WTC11 (cell line): Measurements from ENCODE around the gene MERTK. TPM values are rescaled to one million over a fixed set of nuclear protein-coding genes. Genes with fewer than 3 reads are reported as not detected.

ENCODE experiments used
- ATAC-seq: fragments of 200-7000 bp; cut with Tn5 transposase; 2 replicates; pipeline ENCODE4 v1.10.0; 2021; ENCODE audit warnings: mild to moderate bottlenecking, moderate library complexity
- CTCF ChIA-PET: fragments of 300-600 bp; sonication (Branson Sonifier 250); formaldehyde crosslinking; loops from one replicate; lab custom pipeline; 2021; ENCODE audit warnings: antibody characterized with exemption; lab: Charles Lee
- POLR2A ChIA-PET: fragments of 350-600 bp; sonication (Branson Sonifier 250); formaldehyde crosslinking; loops from one replicate; lab custom pipeline; 2021; ENCODE audit warnings: antibody characterized with exemption; lab: Charles Lee
- DNase-seq: peaks from one replicate; pipeline ENCODE4 v3.0.0; 2021; ENCODE audit warnings: low spot score
- H3K27ac Mint-ChIP-seq: 2 replicates; pipeline ENCODE4 v1.8.0; 2021; ENCODE audit warnings: mixed read lengths
- H3K27me3 Mint-ChIP-seq: 2 replicates; pipeline ENCODE4 v1.8.0; 2021; ENCODE audit warnings: low read depth, mild to moderate bottlenecking, moderate library complexity, mixed read lengths
- H3K36me3 Mint-ChIP-seq: 2 replicates; pipeline ENCODE4 v1.8.0; 2021; ENCODE audit warnings: mixed read lengths
- H3K4me1 Mint-ChIP-seq: 2 replicates; pipeline ENCODE4 v1.8.0; 2022; ENCODE audit warnings: mixed read lengths
- H3K4me3 Mint-ChIP-seq: 2 replicates; pipeline ENCODE4 v1.8.0; 2021; ENCODE audit warnings: mild to moderate bottlenecking, moderate library complexity, mixed read lengths
- H3K9me3 Mint-ChIP-seq: 2 replicates; pipeline ENCODE4 v1.8.0; 2021; ENCODE audit warnings: mixed read lengths
- CBFB ChIP-seq: sonication (generic); formaldehyde crosslinking; IDR thresholded peaks from 2 replicates; pipeline ENCODE4 v1.8.1; 2022; ENCODE audit warnings: mild to moderate bottlenecking, low read depth, missing genetic modification reagents
- CREB1 ChIP-seq: sonication (generic); formaldehyde crosslinking; IDR thresholded peaks from 2 replicates; pipeline ENCODE4 v1.8.0; 2023; ENCODE audit warnings: mild to moderate bottlenecking, missing genetic modification reagents
- HMGA2 ChIP-seq: fragments of 250-450 bp; sonication (Bioruptor Pico); IDR thresholded peaks from 2 replicates; pipeline ENCODE4 v1.4.0; 2021; ENCODE audit warnings: mild to moderate bottlenecking, moderate library complexity
- MXD4 ChIP-seq: fragments of 250-450 bp; sonication (Bioruptor Pico); IDR thresholded peaks from 2 replicates; pipeline ENCODE4 v1.8.0; 2021; ENCODE audit warnings: mild to moderate bottlenecking, moderate library complexity, borderline replicate concordance
- MYBL2 ChIP-seq: sonication (generic); formaldehyde crosslinking; IDR thresholded peaks from 2 replicates; pipeline ENCODE4 v1.8.1; 2023; ENCODE audit warnings: mild to moderate bottlenecking, moderate library complexity, missing genetic modification reagents
- NFE2L1 ChIP-seq: sonication (generic); formaldehyde crosslinking; IDR thresholded peaks from 2 replicates; pipeline ENCODE4 v1.8.1; 2023; ENCODE audit warnings: missing genetic modification reagents
- NR2C2 ChIP-seq: sonication (generic); formaldehyde crosslinking; IDR thresholded peaks from 2 replicates; pipeline ENCODE4 v1.8.0; 2022; ENCODE audit warnings: mild to moderate bottlenecking, missing genetic modification reagents
- SMAD3 ChIP-seq: sonication (generic); formaldehyde crosslinking; IDR thresholded peaks from 2 replicates; pipeline ENCODE4 v1.8.0; 2022; ENCODE audit warnings: missing genetic modification reagents, mild to moderate bottlenecking, borderline replicate concordance
- SMAD4 ChIP-seq: sonication (generic); formaldehyde crosslinking; IDR thresholded peaks from 2 replicates; pipeline ENCODE4 v1.8.0; 2022; ENCODE audit warnings: mild to moderate bottlenecking, missing genetic modification reagents
- TEAD4 ChIP-seq: sonication (generic); formaldehyde crosslinking; IDR thresholded peaks from 2 replicates; pipeline ENCODE4 v1.8.0; 2022; ENCODE audit warnings: mild to moderate bottlenecking, missing genetic modification reagents
- TP53 ChIP-seq: sonication (generic); formaldehyde crosslinking; IDR thresholded peaks from 2 replicates; pipeline ENCODE4 v1.8.1; 2023; ENCODE audit warnings: mild to moderate bottlenecking, missing genetic modification reagents
- total RNA-seq: library from RNA; stranded (reverse); gene quantifications from 3 replicates; pipeline ENCODE4 v1.2.3, GENCODE V29; 2021
- TF ChIP-seq, protein P1 (sequence below): sonication (generic); formaldehyde crosslinking; IDR thresholded peaks from 2 replicates; pipeline ENCODE4 v1.8.0; 2023; ENCODE audit warnings: missing genetic modification reagents, mild to moderate bottlenecking, borderline replicate concordance
- TF ChIP-seq, protein P2 (sequence below): fragments of 250-450 bp; sonication (Bioruptor Pico); IDR thresholded peaks from 2 replicates; pipeline ENCODE4 v1.8.0; 2021; ENCODE audit warnings: mild to moderate bottlenecking
- TF ChIP-seq, protein P3 (sequence below): sonication (generic); formaldehyde crosslinking; IDR thresholded peaks from 2 replicates; pipeline ENCODE4 v1.8.0; 2022; ENCODE audit warnings: missing genetic modification reagents
- TF ChIP-seq, protein P4 (sequence below): sonication (generic); formaldehyde crosslinking; IDR thresholded peaks from 2 replicates; pipeline ENCODE4 v1.8.0; 2022; ENCODE audit warnings: mild to moderate bottlenecking, missing genetic modification reagents

MERTK gene
- total RNA-seq, 1 experiment from 2014 or later = 6.9 TPM

DNA sequence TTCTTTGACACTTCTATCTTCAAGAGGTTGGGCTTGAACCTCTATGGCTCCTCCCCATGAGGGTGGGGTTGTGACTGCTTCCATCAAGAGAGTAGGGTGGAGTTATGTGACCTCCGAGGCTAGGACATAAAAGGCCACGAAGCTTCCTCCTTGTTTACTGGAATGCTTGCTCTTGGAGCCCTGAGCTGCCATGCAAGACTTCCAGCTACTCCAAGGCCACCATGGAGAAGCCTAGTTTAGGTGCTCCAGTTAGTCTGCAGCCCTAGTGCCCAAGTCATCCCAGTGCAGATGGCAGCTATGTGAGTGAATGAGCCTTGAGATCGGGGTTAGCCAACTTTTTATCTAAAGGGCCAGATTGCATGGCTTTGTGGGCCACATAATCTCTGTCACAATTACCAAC is 2.4 kb upstream of the MERTK start (continued):
- TF ChIP-seq, protein P1, sequence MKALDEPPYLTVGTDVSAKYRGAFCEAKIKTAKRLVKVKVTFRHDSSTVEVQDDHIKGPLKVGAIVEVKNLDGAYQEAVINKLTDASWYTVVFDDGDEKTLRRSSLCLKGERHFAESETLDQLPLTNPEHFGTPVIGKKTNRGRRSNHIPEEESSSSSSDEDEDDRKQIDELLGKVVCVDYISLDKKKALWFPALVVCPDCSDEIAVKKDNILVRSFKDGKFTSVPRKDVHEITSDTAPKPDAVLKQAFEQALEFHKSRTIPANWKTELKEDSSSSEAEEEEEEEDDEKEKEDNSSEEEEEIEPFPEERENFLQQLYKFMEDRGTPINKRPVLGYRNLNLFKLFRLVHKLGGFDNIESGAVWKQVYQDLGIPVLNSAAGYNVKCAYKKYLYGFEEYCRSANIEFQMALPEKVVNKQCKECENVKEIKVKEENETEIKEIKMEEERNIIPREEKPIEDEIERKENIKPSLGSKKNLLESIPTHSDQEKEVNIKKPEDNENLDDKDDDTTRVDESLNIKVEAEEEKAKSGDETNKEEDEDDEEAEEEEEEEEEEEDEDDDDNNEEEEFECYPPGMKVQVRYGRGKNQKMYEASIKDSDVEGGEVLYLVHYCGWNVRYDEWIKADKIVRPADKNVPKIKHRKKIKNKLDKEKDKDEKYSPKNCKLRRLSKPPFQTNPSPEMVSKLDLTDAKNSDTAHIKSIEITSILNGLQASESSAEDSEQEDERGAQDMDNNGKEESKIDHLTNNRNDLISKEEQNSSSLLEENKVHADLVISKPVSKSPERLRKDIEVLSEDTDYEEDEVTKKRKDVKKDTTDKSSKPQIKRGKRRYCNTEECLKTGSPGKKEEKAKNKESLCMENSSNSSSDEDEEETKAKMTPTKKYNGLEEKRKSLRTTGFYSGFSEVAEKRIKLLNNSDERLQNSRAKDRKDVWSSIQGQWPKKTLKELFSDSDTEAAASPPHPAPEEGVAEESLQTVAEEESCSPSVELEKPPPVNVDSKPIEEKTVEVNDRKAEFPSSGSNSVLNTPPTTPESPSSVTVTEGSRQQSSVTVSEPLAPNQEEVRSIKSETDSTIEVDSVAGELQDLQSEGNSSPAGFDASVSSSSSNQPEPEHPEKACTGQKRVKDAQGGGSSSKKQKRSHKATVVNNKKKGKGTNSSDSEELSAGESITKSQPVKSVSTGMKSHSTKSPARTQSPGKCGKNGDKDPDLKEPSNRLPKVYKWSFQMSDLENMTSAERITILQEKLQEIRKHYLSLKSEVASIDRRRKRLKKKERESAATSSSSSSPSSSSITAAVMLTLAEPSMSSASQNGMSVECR (CRISPR knock-in tag) = no peak
- TF ChIP-seq NR2C2 = no peak
- TF ChIP-seq NFE2L1 (CRISPR knock-in tag) = no peak
- no peak for TF ChIP-seq SMAD3
- TF ChIP-seq CREB1 (CRISPR knock-in tag) = no peak
- no peak for TF ChIP-seq MYBL2 (CRISPR knock-in tag)
- no peak for TF ChIP-seq SMAD4 (CRISPR knock-in tag)
- TF ChIP-seq CBFB = no peak
- no peak for TF ChIP-seq HMGA2 (CRISPR knock-in tag)
- TF ChIP-seq, protein P2, sequence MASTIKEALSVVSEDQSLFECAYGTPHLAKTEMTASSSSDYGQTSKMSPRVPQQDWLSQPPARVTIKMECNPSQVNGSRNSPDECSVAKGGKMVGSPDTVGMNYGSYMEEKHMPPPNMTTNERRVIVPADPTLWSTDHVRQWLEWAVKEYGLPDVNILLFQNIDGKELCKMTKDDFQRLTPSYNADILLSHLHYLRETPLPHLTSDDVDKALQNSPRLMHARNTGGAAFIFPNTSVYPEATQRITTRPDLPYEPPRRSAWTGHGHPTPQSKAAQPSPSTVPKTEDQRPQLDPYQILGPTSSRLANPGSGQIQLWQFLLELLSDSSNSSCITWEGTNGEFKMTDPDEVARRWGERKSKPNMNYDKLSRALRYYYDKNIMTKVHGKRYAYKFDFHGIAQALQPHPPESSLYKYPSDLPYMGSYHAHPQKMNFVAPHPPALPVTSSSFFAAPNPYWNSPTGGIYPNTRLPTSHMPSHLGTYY = no peak
- TF ChIP-seq MXD4 (CRISPR knock-in tag) = no peak

DNA sequence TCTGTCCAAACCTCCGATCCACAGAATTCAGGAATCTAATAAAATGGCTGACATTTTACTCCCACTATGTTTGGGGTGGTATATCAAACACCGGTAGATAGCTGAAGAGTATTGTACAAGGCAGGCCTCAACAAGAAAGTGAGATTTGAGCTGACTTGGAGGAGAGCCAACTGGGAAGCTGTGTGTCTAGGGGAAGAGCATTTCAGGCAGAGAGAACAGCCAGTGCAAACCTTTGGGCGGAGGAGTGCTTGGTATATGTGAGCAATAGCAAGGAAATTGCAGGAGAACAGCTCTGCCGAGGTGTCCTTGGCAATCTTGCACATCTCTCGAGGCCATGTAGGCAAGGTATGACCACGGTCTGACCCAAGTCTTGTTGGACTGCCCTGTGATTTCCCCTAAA is 1.8 kb upstream of the MERTK start:
- Mint-ChIP-seq H3K4me3 (peak overlapping the region; percentile 9; the same call in 1 of the 2 replicates), H3K9me3 (no peaks in the 10 kb centered on the region), H3K36me3 (no peaks in the 10 kb centered on the region), H3K27ac (no peak overlapping the region), H3K4me1 (peaks cover 27% of the 10 kb centered on the region), H3K27me3 (peaks cover 33% of the 10 kb centered on the region)
- DNase-seq (no peak), ATAC-seq (no peak)
- TF ChIP-seq TP53 (CRISPR knock-in tag) = no peak
- POLR2A ChIA-PET = no interaction called here
- CTCF ChIA-PET = no interaction called here

DNA sequence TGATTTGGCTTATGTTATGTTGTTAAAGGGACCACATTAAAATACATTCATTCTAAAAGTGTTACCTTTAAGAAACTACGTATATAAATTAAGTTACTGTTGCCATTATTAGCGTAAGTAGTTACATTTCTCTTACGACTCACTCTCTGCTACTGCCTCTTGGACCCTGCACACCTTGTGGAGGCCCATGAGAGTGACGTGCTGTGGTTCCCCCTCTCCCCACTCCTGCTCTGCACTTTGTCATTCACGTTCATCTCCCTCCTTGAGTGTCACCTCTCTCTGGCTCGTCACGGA is 830 bp upstream of the MERTK start:
- DNase-seq (no peak), ATAC-seq (peak; percentile 2)
- Mint-ChIP-seq H3K9me3 (no peaks in the 10 kb centered on the region), H3K4me1 (peaks cover 27% of the 10 kb centered on the region), H3K4me3 (peak overlapping the region; percentile 85), H3K27me3 (peaks cover 33% of the 10 kb centered on the region), H3K27ac (peak overlapping the region; percentile 76), H3K36me3 (no peaks in the 10 kb centered on the region)
- POLR2A ChIA-PET = no interaction called here
- TF ChIP-seq, protein P3, sequence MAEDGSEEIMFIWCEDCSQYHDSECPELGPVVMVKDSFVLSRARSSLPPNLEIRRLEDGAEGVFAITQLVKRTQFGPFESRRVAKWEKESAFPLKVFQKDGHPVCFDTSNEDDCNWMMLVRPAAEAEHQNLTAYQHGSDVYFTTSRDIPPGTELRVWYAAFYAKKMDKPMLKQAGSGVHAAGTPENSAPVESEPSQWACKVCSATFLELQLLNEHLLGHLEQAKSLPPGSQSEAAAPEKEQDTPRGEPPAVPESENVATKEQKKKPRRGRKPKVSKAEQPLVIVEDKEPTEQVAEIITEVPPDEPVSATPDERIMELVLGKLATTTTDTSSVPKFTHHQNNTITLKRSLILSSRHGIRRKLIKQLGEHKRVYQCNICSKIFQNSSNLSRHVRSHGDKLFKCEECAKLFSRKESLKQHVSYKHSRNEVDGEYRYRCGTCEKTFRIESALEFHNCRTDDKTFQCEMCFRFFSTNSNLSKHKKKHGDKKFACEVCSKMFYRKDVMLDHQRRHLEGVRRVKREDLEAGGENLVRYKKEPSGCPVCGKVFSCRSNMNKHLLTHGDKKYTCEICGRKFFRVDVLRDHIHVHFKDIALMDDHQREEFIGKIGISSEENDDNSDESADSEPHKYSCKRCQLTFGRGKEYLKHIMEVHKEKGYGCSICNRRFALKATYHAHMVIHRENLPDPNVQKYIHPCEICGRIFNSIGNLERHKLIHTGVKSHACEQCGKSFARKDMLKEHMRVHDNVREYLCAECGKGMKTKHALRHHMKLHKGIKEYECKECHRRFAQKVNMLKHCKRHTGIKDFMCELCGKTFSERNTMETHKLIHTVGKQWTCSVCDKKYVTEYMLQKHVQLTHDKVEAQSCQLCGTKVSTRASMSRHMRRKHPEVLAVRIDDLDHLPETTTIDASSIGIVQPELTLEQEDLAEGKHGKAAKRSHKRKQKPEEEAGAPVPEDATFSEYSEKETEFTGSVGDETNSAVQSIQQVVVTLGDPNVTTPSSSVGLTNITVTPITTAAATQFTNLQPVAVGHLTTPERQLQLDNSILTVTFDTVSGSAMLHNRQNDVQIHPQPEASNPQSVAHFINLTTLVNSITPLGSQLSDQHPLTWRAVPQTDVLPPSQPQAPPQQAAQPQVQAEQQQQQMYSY (CRISPR knock-in tag) = no peak
- TF ChIP-seq SMAD4 (CRISPR knock-in tag) (no peak), CBFB (no peak), TEAD4 (CRISPR knock-in tag) (no peak)
- TF ChIP-seq, protein P4, sequence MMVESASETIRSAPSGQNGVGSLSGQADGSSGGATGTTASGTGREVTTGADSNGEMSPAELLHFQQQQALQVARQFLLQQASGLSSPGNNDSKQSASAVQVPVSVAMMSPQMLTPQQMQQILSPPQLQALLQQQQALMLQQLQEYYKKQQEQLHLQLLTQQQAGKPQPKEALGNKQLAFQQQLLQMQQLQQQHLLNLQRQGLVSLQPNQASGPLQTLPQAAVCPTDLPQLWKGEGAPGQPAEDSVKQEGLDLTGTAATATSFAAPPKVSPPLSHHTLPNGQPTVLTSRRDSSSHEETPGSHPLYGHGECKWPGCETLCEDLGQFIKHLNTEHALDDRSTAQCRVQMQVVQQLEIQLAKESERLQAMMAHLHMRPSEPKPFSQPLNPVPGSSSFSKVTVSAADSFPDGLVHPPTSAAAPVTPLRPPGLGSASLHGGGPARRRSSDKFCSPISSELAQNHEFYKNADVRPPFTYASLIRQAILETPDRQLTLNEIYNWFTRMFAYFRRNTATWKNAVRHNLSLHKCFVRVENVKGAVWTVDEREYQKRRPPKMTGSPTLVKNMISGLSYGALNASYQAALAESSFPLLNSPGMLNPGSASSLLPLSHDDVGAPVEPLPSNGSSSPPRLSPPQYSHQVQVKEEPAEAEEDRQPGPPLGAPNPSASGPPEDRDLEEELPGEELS (CRISPR knock-in tag) = no peak
- CTCF ChIA-PET = interaction anchor here (0.6 to 3.3 kb wide), 13 partner anchors 10 to 704 kb away, joined by 3 to 14 read pairs (median 3); partner anchors contain the start of genes ANAPC1 and TMEM87B
